T-cell (primary cell): ENCODE results near the gene OR4M1. TPM values are rescaled to one million over a fixed set of nuclear protein-coding genes. Genes with fewer than 3 reads are reported as not detected.
"Not testable (repeated sequence)": the region's sequence is repeated elsewhere in the genome, so short reads cannot be mapped to it uniquely, and the experiment has no call there.

Experiments used
- ATAC-seq, 4 experiments: fragments of 200-7000 bp in 3 of 4; fragments of 150-1000 bp in 1 of 4; cut with Tn5 transposase; replicated peaks in 1 of 4; 1 replicate in 3 of 4; 2 replicates in 1 of 4; pipeline ENCODE4 v1.10.0; 2021; ENCODE audit warnings: moderate library complexity in 3 of 4, mild to moderate bottlenecking in 2 of 4, moderate number of reproducible peaks in 1 of 4
- CTCF ChIA-PET, 2 donors: fragments of 300-600 bp; sonication (Branson Sonifier 250); formaldehyde crosslinking; loops; one replicate each; lab custom pipeline; 2022; ENCODE audit warnings: antibody characterized with exemption in 2 of 2; lab: Charles Lee
- POLR2A ChIA-PET, 2 donors: fragments of 300-600 bp; sonication (Branson Sonifier 250); formaldehyde crosslinking; loops; one replicate each; lab custom pipeline; 2022; ENCODE audit warnings: antibody characterized with exemption in 2 of 2; lab: Charles Lee
- DNase-seq, 35 experiments: peaks; one replicate each; pipeline versions ENCODE4 v3.0.0 to v3.0.0-alpha.2; 2013 to 2023
- H3K27ac ChIP-seq: one replicate; pipeline ENCODE4 v1.5.1; 2013; ENCODE audit warnings: low read length
- H3K27me3 ChIP-seq, 2 experiments: replicated peaks in 1 of 2; 1 replicate in 1 of 2; 2 replicates in 1 of 2; pipeline versions ENCODE4 v1.6.1 to v1.7.0; 2013; ENCODE audit warnings: low read length in 1 of 2, mixed read lengths in 1 of 2; ENCODE audit not compliant: control insufficient read depth in 2 of 2, insufficient read depth in 2 of 2; ENCODE audit errors: extremely low read depth in 1 of 2
- H3K36me3 ChIP-seq, 2 donors: 1 replicate in 1 of 2; 2 replicates in 1 of 2; pipeline versions ENCODE4 v1.6.1 to v1.7.0; 2013; ENCODE audit warnings: low read length in 1 of 2; ENCODE audit not compliant: control insufficient read depth in 2 of 2, insufficient read depth in 1 of 2; ENCODE audit errors: extremely low read depth in 1 of 2
- H3K4me1 ChIP-seq, 2 experiments: 1 replicate in 1 of 2; 2 replicates in 1 of 2; pipeline versions ENCODE4 v1.6.1 to v1.7.0; 2013; ENCODE audit warnings: low read length in 2 of 2, mixed read lengths in 1 of 2; ENCODE audit not compliant: insufficient read depth in 2 of 2, control insufficient read depth in 1 of 2; ENCODE audit errors: extremely low read depth in 1 of 2
- H3K4me3 ChIP-seq, 2 donors: 1 replicate in 1 of 2; 2 replicates in 1 of 2; pipeline versions ENCODE4 v1.5.1 to v1.7.0; 2013; ENCODE audit warnings: mild to moderate bottlenecking in 2 of 2, low read length in 1 of 2, moderate library complexity in 1 of 2; ENCODE audit not compliant: control insufficient read depth in 1 of 2; ENCODE audit errors: extremely low read depth in 1 of 2
- H3K9me3 ChIP-seq: 2 replicates; pipeline ENCODE4 v1.7.0; 2013
- H3K27ac Mint-ChIP-seq, 2 donors: one replicate each; pipeline ENCODE4 v1.8.0; 2020 to 2021; ENCODE audit warnings: mild to moderate bottlenecking in 2 of 2, mixed read lengths in 2 of 2
- H3K27me3 Mint-ChIP-seq, 2 donors: one replicate each; pipeline ENCODE4 v1.8.0; 2021 to 2022; ENCODE audit warnings: mixed read lengths in 2 of 2
- H3K36me3 Mint-ChIP-seq: one replicate; pipeline ENCODE4 v1.8.0; 2021; ENCODE audit warnings: mixed read lengths
- H3K4me1 Mint-ChIP-seq, 3 donors: one replicate each; pipeline ENCODE4 v1.8.0; 2020 to 2022; ENCODE audit warnings: mixed read lengths in 3 of 3, mild to moderate bottlenecking in 1 of 3
- H3K4me3 Mint-ChIP-seq, 3 donors: one replicate each; pipeline ENCODE4 v1.8.0; 2020 to 2022; ENCODE audit warnings: mild to moderate bottlenecking in 3 of 3, mixed read lengths in 3 of 3, moderate library complexity in 3 of 3
- H3K9me3 Mint-ChIP-seq, 3 donors: one replicate each; pipeline ENCODE4 v1.8.0; 2020 to 2022; ENCODE audit warnings: mixed read lengths in 3 of 3
- WGBS: methylation state at CpG from one replicate; pipeline ENCODE4 v1.1.5; 2013; ENCODE audit warnings: missing lambda C conversion rate; ENCODE audit not compliant: insufficient coverage; 5-methylcytosine and 5-hydroxymethylcytosine counted together
- total RNA-seq, 35 experiments: library from RNA in 6 of 35; stranded (reverse) in 6 of 35; fragments of 120-200 nt in 1 of 35; gene quantifications; one replicate each; pipeline versions ENCODE4 v1.2.1 to v1.2.4 and lab custom pipeline; 2013 to 2026

OR4M1 gene
- total RNA-seq, 5 donors from 2014 or later (not counting 1 experiment from before 2014, with no cell fraction given) = not detected

- H3K27me3 Mint-ChIP-seq, H3K27ac ChIP-seq, H3K27me3 ChIP-seq, H3K4me1 ChIP-seq, DNase-seq, H3K36me3 ChIP-seq, ATAC-seq, H3K4me3 Mint-ChIP-seq, H3K4me1 Mint-ChIP-seq, H3K4me3 ChIP-seq, H3K9me3 ChIP-seq, POLR2A ChIA-PET, H3K36me3 Mint-ChIP-seq, H3K27ac Mint-ChIP-seq, CTCF ChIA-PET: not testable (repeated sequence)
- H3K9me3 Mint-ChIP-seq = peaks cover 2 to 11% (median 6%) of the 10 kb centered on the region in 3 donors
- 35% methylated on average over 2 of the region's 4 CpGs for WGBS
Measured at GRCh38 chr14:19813171-19813920, 40.0 kb downstream of the OR4M1 start.

GRCh38 chr14:19819879-19820278, 46.6 kb downstream of the OR4M1 start:
- H3K27me3 ChIP-seq, H3K27me3 Mint-ChIP-seq, POLR2A ChIA-PET, H3K27ac Mint-ChIP-seq, H3K4me1 ChIP-seq, H3K9me3 ChIP-seq, H3K27ac ChIP-seq, H3K4me1 Mint-ChIP-seq, CTCF ChIA-PET, DNase-seq, ATAC-seq, H3K4me3 Mint-ChIP-seq, H3K4me3 ChIP-seq, H3K36me3 Mint-ChIP-seq, H3K36me3 ChIP-seq: not testable (repeated sequence)
- peaks cover 9 to 11% (median 10%) of the 10 kb centered on the region in 3 donors for H3K9me3 Mint-ChIP-seq
- no CpG with 5 or more reads among the region's 1 CpG for WGBS

GRCh38 chr14:19821016-19821415, 47.7 kb downstream of the OR4M1 start:
- H3K4me3 Mint-ChIP-seq, H3K36me3 ChIP-seq, ATAC-seq, POLR2A ChIA-PET, H3K9me3 ChIP-seq, H3K27ac ChIP-seq, H3K4me1 Mint-ChIP-seq, CTCF ChIA-PET, H3K27me3 ChIP-seq, H3K36me3 Mint-ChIP-seq, H3K4me3 ChIP-seq, H3K4me1 ChIP-seq, DNase-seq, H3K27me3 Mint-ChIP-seq, H3K27ac Mint-ChIP-seq: not testable (repeated sequence)
- 64% methylated on average over 4 of the region's 6 CpGs for WGBS
- peaks cover 9 to 11% (median 10%) of the 10 kb centered on the region in 3 donors for H3K9me3 Mint-ChIP-seq

- Mint-ChIP-seq H3K4me3 (no peak overlapping the region), H3K4me1 (no peaks in the 10 kb centered on the region), H3K36me3 (no peaks in the 10 kb centered on the region), H3K9me3 (peaks cover 9 to 11% (median 10%) of the 10 kb centered on the region in 3 donors), H3K27me3 (peaks cover 0 to 5% of the 10 kb centered on the region in 2 donors), H3K27ac (no peak overlapping the region)
- Histone ChIP-seq H3K4me3 (no peak overlapping the region), H3K27ac (no peak overlapping the region), H3K36me3 (no peaks in the 10 kb centered on the region), H3K4me1 (no peaks in the 10 kb centered on the region), H3K9me3 (no peaks in the 10 kb centered on the region), H3K27me3 (no peaks in the 10 kb centered on the region)
- POLR2A ChIA-PET = no interaction called here
- CTCF ChIA-PET = no interaction called here
- ATAC-seq (no peak), DNase-seq (no peak)
- WGBS = no CpG with 5 or more reads among the region's 1 CpG
Measured at GRCh38 chr14:19823178-19823577, 49.9 kb downstream of the OR4M1 start.

GRCh38 chr14:19823765-19824164, 50.5 kb downstream of the OR4M1 start:
- POLR2A ChIA-PET = no interaction called here
- WGBS = no CpG with 5 or more reads among the region's 1 CpG
- no peak overlapping the region for H3K27ac ChIP-seq
- H3K4me1 ChIP-seq = no peaks in the 10 kb centered on the region
- H3K27me3 ChIP-seq = no peaks in the 10 kb centered on the region
- ATAC-seq (no peak), DNase-seq (no peak)
- no peaks in the 10 kb centered on the region for H3K36me3 ChIP-seq
- Mint-ChIP-seq H3K27ac (no peak overlapping the region), H3K9me3 (peaks cover 9 to 11% (median 10%) of the 10 kb centered on the region in 3 donors), H3K36me3 (no peaks in the 10 kb centered on the region), H3K4me1 (no peaks in the 10 kb centered on the region), H3K27me3 (peaks cover 0 to 5% of the 10 kb centered on the region in 2 donors), H3K4me3 (no peak overlapping the region)
- H3K4me3 ChIP-seq = no peak overlapping the region
- no peaks in the 10 kb centered on the region for H3K9me3 ChIP-seq
- CTCF ChIA-PET = no interaction called here

- H3K4me3 Mint-ChIP-seq, H3K4me3 ChIP-seq, DNase-seq, H3K27ac ChIP-seq, H3K27me3 ChIP-seq, H3K9me3 ChIP-seq, ATAC-seq, H3K4me1 Mint-ChIP-seq, H3K27ac Mint-ChIP-seq, H3K9me3 Mint-ChIP-seq, POLR2A ChIA-PET, CTCF ChIA-PET, H3K4me1 ChIP-seq, H3K27me3 Mint-ChIP-seq, H3K36me3 ChIP-seq, H3K36me3 Mint-ChIP-seq: not testable (repeated sequence)
- WGBS = 60% methylated on average over 7 of the region's 12 CpGs
Measured at GRCh38 chr14:19827626-19828244, 54.4 kb downstream of the OR4M1 start.
